ENCODE measurements around the gene MRPS27. TPM values are rescaled to one million over a fixed set of nuclear protein-coding genes. Genes with fewer than 3 reads are reported as not detected.

Gene MRPS27
- polyA plus RNA-seq (2011; rRNA removed) = 87.5 and 98.3 TPM in 2 replicates
- 91.9 and 105 TPM in 2 replicates for polyA minus RNA-seq (2011; rRNA and poly(A)+ RNA removed)

DNA sequence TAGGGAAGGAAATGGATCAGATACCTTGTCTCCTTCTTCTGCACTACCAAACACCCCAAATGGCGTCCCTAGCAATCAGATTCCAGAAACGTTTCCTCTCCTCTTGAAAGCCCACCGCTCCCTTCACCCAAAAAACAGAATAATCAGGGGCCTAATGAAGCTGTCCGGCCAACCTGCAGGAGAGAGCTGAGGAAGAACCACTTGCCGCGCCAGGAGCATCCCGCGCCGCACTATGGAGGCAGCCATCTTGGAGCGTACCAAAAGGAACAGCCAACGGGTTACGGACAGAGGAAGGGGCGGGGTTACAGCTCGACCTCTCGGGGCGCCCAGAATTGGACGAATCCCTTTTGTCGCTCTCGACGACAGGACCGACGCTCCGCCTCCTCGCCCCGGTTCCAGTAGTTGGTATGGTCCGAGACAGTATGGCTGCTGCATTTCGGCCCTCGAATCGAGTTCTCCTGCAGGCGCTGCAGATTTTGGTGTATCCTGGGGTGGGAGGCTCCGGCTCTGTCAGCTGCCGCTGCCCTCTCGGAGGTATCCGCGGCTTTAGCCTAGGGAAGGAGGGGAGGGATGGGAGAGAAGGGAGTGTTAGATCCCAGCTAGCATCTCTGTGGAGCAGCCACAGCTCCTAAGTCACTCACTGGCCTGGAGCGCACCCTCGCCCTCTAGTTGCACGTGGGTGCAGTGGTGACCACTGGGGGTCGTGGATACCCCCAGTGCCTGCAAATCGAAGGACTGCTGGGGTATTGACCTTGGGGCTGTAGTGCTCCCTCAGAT is at the start of gene MRPS27, which contains the start of gene PTCD2:
Gene MRPS27 (minus strand): TSS at position 265 of the 777 bp plus-strand sequence. CDS start 19 bp downstream, at position 246.
Gene PTCD2 (plus strand): TSS at position 398 of the 777 bp plus-strand sequence. CDS start 10 bp downstream, at position 408.
- ChIA-PET POLR2A (interaction anchor here (0.8 to 1.4 kb wide), 5 partner anchors 12 to 497 kb away, joined by 4 to 18 read pairs (median 5); partner anchors contain the start of gene TNPO1), CTCF (interaction anchor here (0.7 to 2.6 kb wide), 3 partner anchors 16 to 537 kb away, joined by 3 to 7 read pairs (median 3); no protein-coding TSS in a partner anchor)
- peak; percentile 98 for DNase-seq (ENCODE audit: low read depth, low spot score)

GRCh38 chr5:72369711-72370110 is 49.7 kb upstream of the MRPS27 start:
- CTCF ChIA-PET = interaction anchor here (0.7 to 3.3 kb wide), 3 partner anchors 14 to 241 kb away, joined by 3 to 20 read pairs (median 4); no protein-coding TSS in a partner anchor
- Histone ChIP-seq H3K27ac (ENCODE audit: low read depth, low read length) (no peak overlapping the region), H3K9me3 (ENCODE audit: control insufficient read depth, insufficient read depth, low read length) (peaks cover 3% of the 10 kb centered on the region; the same call in 1 of the 2 replicates), H3K4me3 (ENCODE audit: low read depth, low read length) (no peak overlapping the region), H3K27me3 (ENCODE audit: control insufficient read depth, insufficient read depth, low read length) (no peaks in the 10 kb centered on the region)
- no peak for DNase-seq (ENCODE audit: low read depth, low spot score)
- TF ChIP-seq, protein P1, sequence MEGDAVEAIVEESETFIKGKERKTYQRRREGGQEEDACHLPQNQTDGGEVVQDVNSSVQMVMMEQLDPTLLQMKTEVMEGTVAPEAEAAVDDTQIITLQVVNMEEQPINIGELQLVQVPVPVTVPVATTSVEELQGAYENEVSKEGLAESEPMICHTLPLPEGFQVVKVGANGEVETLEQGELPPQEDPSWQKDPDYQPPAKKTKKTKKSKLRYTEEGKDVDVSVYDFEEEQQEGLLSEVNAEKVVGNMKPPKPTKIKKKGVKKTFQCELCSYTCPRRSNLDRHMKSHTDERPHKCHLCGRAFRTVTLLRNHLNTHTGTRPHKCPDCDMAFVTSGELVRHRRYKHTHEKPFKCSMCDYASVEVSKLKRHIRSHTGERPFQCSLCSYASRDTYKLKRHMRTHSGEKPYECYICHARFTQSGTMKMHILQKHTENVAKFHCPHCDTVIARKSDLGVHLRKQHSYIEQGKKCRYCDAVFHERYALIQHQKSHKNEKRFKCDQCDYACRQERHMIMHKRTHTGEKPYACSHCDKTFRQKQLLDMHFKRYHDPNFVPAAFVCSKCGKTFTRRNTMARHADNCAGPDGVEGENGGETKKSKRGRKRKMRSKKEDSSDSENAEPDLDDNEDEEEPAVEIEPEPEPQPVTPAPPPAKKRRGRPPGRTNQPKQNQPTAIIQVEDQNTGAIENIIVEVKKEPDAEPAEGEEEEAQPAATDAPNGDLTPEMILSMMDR (IDR thresholded peaks at IDR 0.05; ENCODE audit: low read depth, low read length) = no peak
- POLR2A ChIA-PET = no interaction called here

More for the DNA sequence above, at the start of gene MRPS27, which contains the start of gene PTCD2:
- H3K27me3 ChIP-seq (ENCODE audit: control insufficient read depth, insufficient read depth, low read length) = no peaks in the 10 kb centered on the region
- peak within 1 kb of the TSS; percentile 62 for H3K27ac ChIP-seq (ENCODE audit: low read depth, low read length)
- H3K9me3 ChIP-seq (ENCODE audit: control insufficient read depth, insufficient read depth, low read length) = no peaks in the 10 kb centered on the region; the same call in 1 of the 2 replicates
- H3K4me3 ChIP-seq (ENCODE audit: low read depth, low read length) = peak within 1 kb of the TSS; percentile 98
- TF ChIP-seq, protein P1 (IDR thresholded peaks at IDR 0.05; ENCODE audit: low read depth, low read length) = peak; percentile 28

- TF ChIP-seq, protein P1 (IDR thresholded peaks at IDR 0.05; ENCODE audit: low read depth, low read length) = no peak
- Histone ChIP-seq H3K27ac (ENCODE audit: low read depth, low read length) (no peak overlapping the region), H3K9me3 (ENCODE audit: control insufficient read depth, insufficient read depth, low read length) (no peaks in the 10 kb centered on the region), H3K4me3 (ENCODE audit: low read depth, low read length) (no peak overlapping the region), H3K27me3 (ENCODE audit: control insufficient read depth, insufficient read depth, low read length) (no peaks in the 10 kb centered on the region)
- POLR2A ChIA-PET = no interaction called here
- CTCF ChIA-PET = interaction anchor here (0.7 to 3.3 kb wide), 3 partner anchors 13 to 241 kb away, joined by 3 to 20 read pairs (median 4); no protein-coding TSS in a partner anchor
- DNase-seq (ENCODE audit: low read depth, low spot score) = no peak
These were observed 49.3 kb upstream of the MRPS27 start for GRCh38 chr5:72369301-72369700.

- CTCF ChIA-PET = interaction anchor here (1.1 to 3.3 kb wide), 2 partner anchors 155 to 521 kb away, joined by 3 to 20 read pairs; no protein-coding TSS in a partner anchor
These were observed 48.2 kb upstream of the MRPS27 start for GRCh38 chr5:72368271-72368670.

More at GRCh38 chr5:72368271-72368670, 48.2 kb upstream of the MRPS27 start:
- no peaks in the 10 kb centered on the region for H3K27me3 ChIP-seq (ENCODE audit: control insufficient read depth, insufficient read depth, low read length)
- H3K4me3 ChIP-seq (ENCODE audit: low read depth, low read length) = no peak overlapping the region
- TF ChIP-seq, protein P1 (IDR thresholded peaks at IDR 0.05; ENCODE audit: low read depth, low read length) = no peak
- no peak overlapping the region for H3K27ac ChIP-seq (ENCODE audit: low read depth, low read length)
- H3K9me3 ChIP-seq (ENCODE audit: control insufficient read depth, insufficient read depth, low read length) = no peaks in the 10 kb centered on the region
- POLR2A ChIA-PET = interaction anchor here (0.7 kb wide), 1 partner anchor 50 kb away, joined by 3 read pairs; no protein-coding TSS in a partner anchor
- DNase-seq (ENCODE audit: low read depth, low spot score) = no peak

Measured in AG04450 (cell line).